A549 (cell line): ENCODE data around the gene TWIST2.

ENCODE experiments used
- BHLHE40 ChIP-seq: IDR thresholded peaks from 2 replicates; pipeline ENCODE4 v1.6.1; 2012; ENCODE audit warnings: low read depth, low read length, inconsistent platforms
- CEBPB ChIP-seq, 2 experiments: fragments of >200 bp in 1 of 2; sonication (Bioruptor Twin) in 1 of 2; formaldehyde crosslinking in 1 of 2; IDR thresholded peaks; 2 replicates each; pipeline ENCODE4 v1.6.1; 2012 to 2016
- EP300 ChIP-seq, 2 experiments: fragments of >200 bp; sonication (Bioruptor Twin); formaldehyde crosslinking; IDR thresholded peaks; 2 replicates in 1 of 2; 3 replicates in 1 of 2; pipeline ENCODE4 v1.6.1; 2016 to 2017
- FOSB ChIP-seq: fragments of 250-450 bp; sonication (Bioruptor Pico); IDR thresholded peaks from 2 replicates; pipeline ENCODE4 v1.5.0; 2020; ENCODE audit warnings: mild to moderate bottlenecking, moderate library complexity
- HDAC2 ChIP-seq: fragments of 200-600 bp; sonication (generic); IDR thresholded peaks from 2 replicates; pipeline ENCODE4 v1.6.1; 2016
- KDM5A ChIP-seq: fragments of 200-600 bp; sonication (generic); IDR thresholded peaks from 2 replicates; pipeline ENCODE4 v1.6.1; 2016; ENCODE audit warnings: antibody characterized with exemption, mild to moderate bottlenecking
- MAZ ChIP-seq: fragments of 150-350 bp; IDR thresholded peaks from 2 replicates; pipeline ENCODE4 v1.6.1; 2014; ENCODE audit warnings: antibody characterized with exemption, low read depth, low read length, borderline replicate concordance
- NFE2L2 ChIP-seq: fragments of 150-350 bp; conservative IDR thresholded peaks from 2 replicates; pipeline ENCODE4 v1.6.1; 2014; ENCODE audit warnings: low read length
- POLR2A ChIP-seq: IDR thresholded peaks from 2 replicates; pipeline ENCODE4 v1.6.1; 2012; ENCODE audit warnings: mild to moderate bottlenecking, low read length
- RAD21 ChIP-seq, 2 experiments: fragments of >200 bp in 1 of 2; sonication (Bioruptor Twin) in 1 of 2; formaldehyde crosslinking in 1 of 2; IDR thresholded peaks in 1 of 2; conservative IDR thresholded peaks in 1 of 2; 2 replicates in 1 of 2; 3 replicates in 1 of 2; pipeline ENCODE4 v1.6.1; 2012 to 2018; ENCODE audit warnings: inconsistent platforms in 1 of 2
- TF ChIP-seq, protein P1 (sequence below): fragments of >200 bp; sonication (Bioruptor Twin); formaldehyde crosslinking; IDR thresholded peaks from 3 replicates; pipeline ENCODE4 v1.5.1; 2016
- TF ChIP-seq, protein P2 (sequence below): fragments of 250-450 bp; sonication (Bioruptor Pico); IDR thresholded peaks from 2 replicates; pipeline ENCODE4 v1.5.0; 2021; ENCODE audit warnings: mild to moderate bottlenecking, moderate library complexity, borderline replicate concordance
- TF ChIP-seq, protein P3 (sequence below): fragments of 200-600 bp; sonication (generic); IDR thresholded peaks from 2 replicates; pipeline ENCODE4 v1.6.1; 2016; ENCODE audit warnings: antibody characterized with exemption, mild to moderate bottlenecking, moderate library complexity
- TF ChIP-seq, protein P4 (sequence below): IDR thresholded peaks from 2 replicates; pipeline ENCODE4 v1.6.1; 2012; ENCODE audit warnings: low read depth, borderline replicate concordance

DNA sequence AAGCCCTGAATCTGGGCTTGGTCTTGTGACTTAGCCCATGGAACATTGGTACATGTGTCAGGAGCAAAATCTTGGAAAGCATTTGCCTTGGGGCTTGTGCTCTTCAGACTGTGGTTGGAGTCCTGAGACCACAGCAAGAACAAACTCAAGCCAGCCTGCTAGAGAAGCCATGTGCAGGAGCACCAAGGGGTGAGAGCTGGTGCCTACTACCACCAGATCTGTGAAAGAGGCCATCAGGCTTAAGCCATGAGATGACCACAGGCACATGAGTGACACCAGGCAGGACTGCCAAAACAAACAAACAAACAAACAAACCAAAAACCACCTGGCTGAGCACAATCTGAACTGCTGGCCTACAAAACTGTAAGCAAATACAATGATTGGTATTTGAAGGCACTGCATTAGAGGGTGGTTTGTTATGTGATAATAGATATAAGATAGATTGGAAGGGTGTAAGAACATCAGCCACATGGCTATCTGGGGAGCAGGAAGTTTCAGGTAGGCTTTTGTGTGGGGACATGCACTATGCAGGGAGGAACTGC lies 9.0 kb upstream of the TWIST2 start:
- TF ChIP-seq POLR2A, result no peak
- TF ChIP-seq NFE2L2, result no peak
- TF ChIP-seq KDM5A, result no peak
- TF ChIP-seq EP300 (IDR thresholded peaks at IDR 0.05), result no peak
- no peak for TF ChIP-seq CEBPB (IDR thresholded peaks at IDR 0.05)
- TF ChIP-seq, protein P1, sequence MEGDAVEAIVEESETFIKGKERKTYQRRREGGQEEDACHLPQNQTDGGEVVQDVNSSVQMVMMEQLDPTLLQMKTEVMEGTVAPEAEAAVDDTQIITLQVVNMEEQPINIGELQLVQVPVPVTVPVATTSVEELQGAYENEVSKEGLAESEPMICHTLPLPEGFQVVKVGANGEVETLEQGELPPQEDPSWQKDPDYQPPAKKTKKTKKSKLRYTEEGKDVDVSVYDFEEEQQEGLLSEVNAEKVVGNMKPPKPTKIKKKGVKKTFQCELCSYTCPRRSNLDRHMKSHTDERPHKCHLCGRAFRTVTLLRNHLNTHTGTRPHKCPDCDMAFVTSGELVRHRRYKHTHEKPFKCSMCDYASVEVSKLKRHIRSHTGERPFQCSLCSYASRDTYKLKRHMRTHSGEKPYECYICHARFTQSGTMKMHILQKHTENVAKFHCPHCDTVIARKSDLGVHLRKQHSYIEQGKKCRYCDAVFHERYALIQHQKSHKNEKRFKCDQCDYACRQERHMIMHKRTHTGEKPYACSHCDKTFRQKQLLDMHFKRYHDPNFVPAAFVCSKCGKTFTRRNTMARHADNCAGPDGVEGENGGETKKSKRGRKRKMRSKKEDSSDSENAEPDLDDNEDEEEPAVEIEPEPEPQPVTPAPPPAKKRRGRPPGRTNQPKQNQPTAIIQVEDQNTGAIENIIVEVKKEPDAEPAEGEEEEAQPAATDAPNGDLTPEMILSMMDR, result no peak
- TF ChIP-seq, protein P2, sequence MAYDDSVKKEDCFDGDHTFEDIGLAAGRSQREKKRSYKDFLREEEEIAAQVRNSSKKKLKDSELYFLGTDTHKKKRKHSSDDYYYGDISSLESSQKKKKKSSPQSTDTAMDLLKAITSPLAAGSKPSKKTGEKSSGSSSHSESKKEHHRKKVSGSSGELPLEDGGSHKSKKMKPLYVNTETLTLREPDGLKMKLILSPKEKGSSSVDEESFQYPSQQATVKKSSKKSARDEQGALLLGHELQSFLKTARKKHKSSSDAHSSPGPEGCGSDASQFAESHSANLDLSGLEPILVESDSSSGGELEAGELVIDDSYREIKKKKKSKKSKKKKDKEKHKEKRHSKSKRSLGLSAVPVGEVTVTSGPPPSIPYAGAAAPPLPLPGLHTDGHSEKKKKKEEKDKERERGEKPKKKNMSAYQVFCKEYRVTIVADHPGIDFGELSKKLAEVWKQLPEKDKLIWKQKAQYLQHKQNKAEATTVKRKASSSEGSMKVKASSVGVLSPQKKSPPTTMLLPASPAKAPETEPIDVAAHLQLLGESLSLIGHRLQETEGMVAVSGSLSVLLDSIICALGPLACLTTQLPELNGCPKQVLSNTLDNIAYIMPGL (CRISPR knock-in tag), result no peak
- TF ChIP-seq RAD21 (conservative IDR thresholded peaks at IDR 0.05 in 1 of 2, IDR thresholded peaks at IDR 0.05 in 1 of 2), result no peak
- no peak for TF ChIP-seq FOSB (CRISPR knock-in tag)
- TF ChIP-seq, protein P3, sequence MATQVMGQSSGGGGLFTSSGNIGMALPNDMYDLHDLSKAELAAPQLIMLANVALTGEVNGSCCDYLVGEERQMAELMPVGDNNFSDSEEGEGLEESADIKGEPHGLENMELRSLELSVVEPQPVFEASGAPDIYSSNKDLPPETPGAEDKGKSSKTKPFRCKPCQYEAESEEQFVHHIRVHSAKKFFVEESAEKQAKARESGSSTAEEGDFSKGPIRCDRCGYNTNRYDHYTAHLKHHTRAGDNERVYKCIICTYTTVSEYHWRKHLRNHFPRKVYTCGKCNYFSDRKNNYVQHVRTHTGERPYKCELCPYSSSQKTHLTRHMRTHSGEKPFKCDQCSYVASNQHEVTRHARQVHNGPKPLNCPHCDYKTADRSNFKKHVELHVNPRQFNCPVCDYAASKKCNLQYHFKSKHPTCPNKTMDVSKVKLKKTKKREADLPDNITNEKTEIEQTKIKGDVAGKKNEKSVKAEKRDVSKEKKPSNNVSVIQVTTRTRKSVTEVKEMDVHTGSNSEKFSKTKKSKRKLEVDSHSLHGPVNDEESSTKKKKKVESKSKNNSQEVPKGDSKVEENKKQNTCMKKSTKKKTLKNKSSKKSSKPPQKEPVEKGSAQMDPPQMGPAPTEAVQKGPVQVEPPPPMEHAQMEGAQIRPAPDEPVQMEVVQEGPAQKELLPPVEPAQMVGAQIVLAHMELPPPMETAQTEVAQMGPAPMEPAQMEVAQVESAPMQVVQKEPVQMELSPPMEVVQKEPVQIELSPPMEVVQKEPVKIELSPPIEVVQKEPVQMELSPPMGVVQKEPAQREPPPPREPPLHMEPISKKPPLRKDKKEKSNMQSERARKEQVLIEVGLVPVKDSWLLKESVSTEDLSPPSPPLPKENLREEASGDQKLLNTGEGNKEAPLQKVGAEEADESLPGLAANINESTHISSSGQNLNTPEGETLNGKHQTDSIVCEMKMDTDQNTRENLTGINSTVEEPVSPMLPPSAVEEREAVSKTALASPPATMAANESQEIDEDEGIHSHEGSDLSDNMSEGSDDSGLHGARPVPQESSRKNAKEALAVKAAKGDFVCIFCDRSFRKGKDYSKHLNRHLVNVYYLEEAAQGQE, result no peak
- TF ChIP-seq MAZ, result no peak
- TF ChIP-seq BHLHE40, result no peak
- TF ChIP-seq, protein P4, sequence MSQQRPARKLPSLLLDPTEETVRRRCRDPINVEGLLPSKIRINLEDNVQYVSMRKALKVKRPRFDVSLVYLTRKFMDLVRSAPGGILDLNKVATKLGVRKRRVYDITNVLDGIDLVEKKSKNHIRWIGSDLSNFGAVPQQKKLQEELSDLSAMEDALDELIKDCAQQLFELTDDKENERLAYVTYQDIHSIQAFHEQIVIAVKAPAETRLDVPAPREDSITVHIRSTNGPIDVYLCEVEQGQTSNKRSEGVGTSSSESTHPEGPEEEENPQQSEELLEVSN, result no peak
- no peak for TF ChIP-seq HDAC2
